Epidermal melanocyte (primary cell): Measurements from ENCODE around the gene NLRC3.
A peak's percentile ranks its signal among the peaks of the same experiment; 100 is the strongest.
"Not testable (repeated sequence)": the region's sequence is repeated elsewhere in the genome, so short reads cannot be mapped to it uniquely, and the experiment has no call there.

Experiments
- DNase-seq: peaks from one replicate; pipeline ENCODE4 v3.0.0; 2011; ENCODE audit warnings: low spot score; ENCODE audit not compliant: insufficient read length

NLRC3 gene

DNA sequence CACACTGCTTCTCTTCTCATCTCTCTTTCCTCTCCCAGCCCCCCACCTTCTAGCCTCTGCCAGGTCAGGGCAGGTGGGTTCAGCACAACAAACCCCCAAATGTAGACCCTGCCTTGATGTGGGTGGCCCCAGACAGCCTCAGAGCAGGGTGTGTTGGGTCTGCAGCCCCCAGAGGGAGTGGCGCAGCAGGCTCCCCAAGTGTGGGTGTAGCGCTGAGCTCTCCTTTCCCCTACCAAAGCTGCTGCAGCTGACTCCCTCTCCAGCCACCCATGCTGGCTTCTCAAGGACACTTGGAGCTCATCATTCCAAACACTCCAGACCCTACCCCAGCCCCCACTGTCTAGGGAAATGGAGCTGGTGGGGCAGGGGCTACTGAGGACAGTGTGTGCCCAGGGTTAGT, 27.3 kb downstream of the NLRC3 start:
- no peak for DNase-seq

DNA sequence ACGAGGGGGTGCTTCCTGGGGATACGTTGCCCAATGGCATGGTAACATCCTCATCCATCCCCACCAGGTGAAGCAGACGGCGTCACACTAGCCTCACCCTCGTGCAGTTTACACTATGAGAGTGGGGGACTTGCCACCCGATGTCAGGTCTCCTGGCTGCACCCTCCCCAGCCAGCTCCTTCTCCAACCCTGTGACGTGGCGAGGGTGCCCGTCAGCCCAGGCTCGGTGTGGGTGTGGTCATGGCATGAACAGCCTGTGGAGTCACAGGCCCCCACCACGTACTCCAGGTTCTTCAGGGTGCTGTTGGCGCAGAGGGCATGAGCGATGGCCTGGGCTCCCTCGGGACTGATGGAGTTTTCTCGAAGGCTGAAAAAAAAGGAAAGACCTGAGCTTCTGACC, 28.3 kb downstream of the NLRC3 start:
- DNase-seq = no peak

DNA sequence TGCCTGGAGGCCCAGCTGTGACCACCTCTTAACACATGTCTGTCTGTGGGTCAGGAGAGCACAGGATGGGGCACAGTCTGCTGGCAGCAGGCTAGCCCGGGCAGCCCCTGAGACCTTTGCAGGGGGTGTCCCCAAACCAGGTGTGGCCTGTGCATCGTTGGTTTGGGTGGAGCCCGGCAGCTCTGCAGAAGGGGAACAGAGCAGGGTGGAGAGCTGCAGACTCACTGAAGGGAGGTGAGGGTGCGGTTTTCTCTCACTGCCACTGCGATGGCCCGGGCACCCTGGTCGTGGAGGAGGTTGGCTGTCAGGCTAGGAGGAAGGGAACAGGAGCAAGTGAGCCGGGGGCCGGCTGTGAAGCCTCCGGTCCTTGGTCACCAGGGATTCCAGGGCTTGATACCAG, 28.8 kb downstream of the NLRC3 start:
- DNase-seq = no peak

DNA sequence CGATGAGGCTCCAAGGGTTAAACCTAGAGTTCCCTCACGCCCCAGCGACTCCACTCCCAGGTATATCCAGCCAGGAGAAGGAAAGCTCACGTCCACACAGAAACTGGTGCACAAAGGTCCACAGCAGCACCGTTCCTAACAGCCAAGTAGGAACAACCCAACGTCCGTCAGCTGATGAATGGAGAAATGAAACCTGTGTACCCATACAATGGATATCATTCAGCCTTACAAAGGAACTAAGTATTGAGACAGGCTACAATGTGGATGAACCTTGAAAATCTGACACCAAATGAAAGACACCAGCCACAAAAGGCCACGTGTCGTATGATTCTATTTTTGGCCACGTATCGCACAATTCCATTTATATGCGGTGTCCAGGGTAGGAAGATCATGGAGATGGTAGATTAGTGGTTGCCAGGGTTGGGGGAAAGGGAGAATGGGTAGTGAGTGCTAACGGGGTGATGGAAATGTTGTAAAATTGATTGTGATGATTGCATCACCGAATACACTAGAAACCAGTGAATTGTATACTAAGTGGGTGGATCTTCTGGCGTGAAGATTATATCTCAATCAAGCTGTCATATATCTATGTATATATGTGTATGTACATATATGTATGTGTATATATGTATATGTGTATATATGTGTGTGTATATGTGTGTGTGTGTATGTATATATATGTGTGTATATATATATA, 30.1 kb downstream of the NLRC3 start:
- DNase-seq = no peak

DNA sequence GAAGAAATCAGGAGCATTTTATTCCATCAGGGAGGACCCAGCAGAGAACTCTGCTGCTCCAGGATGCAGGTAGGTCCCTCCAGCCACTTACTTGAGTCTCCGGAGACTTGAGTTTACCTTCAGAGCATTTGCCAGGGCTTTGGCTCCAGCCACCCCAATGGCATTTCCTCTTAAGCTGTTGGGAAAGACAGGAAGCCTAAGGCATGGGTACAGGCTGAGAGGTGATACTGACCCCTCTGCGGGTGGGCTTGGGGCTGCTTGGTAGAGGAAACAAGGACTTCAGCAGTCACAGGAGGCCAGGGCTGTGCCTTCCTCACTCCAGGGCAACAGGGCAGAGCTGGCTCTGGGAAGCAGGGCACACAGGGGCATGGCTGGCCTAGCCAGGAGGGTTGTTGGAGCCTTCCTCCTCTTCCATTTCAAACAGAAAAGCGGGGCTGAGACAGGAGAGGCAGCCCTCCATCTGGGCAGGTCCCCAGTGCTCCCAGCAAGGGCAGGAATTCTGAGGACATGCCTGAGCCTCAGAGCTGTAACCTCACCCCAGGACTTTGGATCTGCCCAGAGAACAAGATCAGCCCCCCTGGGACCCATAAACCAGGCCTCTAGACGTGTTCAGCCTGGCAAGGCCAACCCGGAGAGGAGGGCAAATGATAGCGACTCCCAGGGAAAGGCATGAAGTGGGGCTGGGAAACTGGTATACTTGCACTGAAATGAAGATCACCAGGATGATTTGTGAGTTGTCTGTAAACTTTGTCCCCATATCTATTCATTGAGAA, 34.4 kb downstream of the NLRC3 start:
- no peak for DNase-seq

DNA sequence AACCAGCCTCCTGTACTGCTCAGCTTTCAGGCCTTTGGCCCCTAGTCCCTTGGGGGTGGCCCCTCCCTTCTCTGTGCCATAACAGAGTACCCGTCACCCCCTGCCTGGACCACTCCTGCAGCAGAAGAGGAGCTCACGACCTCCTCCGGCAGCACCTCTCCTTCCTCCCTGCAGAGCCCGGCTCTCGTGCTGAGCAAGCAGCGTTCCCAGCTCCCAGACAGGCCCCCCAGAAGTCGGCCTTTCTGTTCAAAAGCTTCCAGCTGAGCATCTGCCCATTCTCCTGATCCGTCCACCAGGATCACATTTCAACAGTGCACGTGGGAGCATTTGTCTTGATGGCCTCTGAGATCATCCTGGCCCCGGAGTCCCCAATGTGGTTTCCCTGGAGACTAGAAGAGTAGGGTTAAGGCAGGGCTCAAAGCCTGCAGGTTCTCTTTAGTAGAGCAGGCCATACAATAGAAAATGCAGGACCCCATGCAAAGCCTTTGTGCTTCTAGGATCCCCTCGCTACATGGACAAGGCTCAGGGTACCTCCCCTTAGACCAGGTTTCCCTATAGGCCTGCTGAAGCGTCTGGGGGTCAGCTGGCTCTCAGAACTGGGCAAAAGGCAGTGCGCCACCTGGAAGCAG, 35.6 kb downstream of the NLRC3 start:
- no peak for DNase-seq

DNA sequence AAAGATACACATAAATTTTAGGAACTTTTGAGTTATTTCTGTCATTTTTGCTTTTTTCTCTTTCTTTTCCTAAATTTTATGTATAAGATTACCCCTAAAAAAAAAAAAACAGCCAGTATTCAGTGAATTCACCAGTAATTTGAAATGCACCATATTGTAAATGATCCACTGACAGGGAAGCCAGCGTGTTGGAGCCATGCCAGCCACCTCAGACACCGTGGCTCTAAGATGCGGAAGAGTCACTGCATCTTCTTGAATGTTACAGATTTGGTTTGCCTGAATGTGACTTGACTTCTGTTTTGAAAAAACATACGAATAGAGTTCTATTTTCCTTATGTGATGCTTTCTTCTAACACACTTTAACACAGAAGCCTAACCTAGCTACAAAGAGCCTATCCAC, 39.0 kb downstream of the NLRC3 start:
- no peak for DNase-seq

DNA sequence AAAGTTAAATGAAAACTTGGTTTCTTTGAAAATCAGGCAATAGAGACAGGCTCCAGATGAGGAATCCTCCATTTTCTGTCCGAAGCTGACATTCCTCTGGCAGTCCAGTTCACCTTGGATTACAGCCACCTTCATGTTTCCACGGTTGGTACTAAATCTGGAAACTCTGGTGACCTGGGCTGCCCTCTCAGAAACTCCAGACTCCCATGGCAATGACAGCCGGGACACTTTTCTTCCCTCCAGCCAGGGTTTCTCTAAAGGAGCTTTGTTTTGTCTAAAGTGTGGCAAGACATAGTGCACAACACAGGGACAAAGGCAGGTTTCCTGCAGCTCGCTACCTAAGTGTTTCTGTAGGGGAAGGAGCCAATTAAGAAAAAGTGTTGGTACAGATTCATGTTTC, 40.4 kb downstream of the NLRC3 start:
- DNase-seq = no peak

DNA sequence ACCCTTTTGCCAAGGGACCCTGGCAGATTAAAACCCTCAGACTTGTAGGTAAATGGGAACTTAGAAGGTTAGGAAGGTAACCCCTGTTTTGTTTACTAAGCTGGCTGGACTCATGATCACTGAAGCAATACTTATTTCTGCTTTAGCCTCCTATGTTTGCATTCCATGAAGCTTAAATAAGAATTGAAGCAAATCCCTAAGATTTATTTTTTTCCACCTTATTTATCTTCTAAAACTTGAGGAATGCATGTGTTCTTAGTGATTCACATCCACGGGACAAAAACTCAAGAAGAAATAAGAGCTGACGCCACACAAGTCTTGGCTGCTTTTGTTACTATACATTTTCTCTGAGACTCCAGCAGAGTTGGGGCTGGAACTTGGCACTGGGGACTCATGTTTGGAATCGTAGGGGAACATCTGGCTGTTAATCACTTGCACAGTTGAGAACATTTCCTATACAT, 40.9 kb downstream of the NLRC3 start:
- no peak for DNase-seq

DNA sequence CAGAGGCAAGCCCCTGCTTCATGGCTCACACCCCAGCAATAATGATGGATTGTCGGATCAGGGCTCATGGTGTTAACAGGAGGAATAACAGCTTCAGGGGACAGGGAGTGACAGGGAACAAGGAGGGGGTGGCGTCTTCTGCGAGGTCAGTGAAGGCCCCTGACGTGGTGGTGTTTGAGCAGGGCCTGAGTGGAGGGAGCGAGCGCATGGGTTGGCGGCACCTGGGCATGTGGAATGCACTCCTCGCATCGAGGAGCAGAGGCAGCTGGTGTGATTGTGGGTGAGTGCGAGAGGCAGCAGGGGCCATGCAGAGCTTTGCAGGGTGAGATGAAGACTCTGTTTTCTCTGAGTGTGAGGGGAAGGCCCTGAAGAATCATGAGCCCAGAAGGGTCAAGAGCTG, 43.1 kb downstream of the NLRC3 start:
- no peak for DNase-seq

DNA sequence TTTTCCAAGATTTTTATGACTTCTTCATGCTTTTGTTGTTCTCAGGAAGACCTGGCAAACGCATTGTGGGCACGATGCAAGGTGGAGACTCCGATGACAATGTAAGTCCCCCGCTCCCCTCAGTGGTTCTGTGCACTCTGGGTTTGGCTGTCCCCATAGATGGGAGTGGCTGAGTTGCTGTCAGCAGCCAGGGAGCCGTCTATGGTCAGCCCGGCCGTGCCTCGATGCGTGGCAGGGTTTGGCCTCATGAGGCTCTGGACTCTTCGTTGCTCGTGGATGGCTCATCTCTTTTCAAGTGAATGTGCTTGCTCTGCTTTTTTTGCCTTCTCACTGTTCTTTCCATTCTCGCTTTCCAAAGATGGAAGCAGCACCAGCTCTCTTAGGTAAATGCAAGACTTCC, 44.5 kb downstream of the NLRC3 start:
- DNase-seq = no peak

DNA sequence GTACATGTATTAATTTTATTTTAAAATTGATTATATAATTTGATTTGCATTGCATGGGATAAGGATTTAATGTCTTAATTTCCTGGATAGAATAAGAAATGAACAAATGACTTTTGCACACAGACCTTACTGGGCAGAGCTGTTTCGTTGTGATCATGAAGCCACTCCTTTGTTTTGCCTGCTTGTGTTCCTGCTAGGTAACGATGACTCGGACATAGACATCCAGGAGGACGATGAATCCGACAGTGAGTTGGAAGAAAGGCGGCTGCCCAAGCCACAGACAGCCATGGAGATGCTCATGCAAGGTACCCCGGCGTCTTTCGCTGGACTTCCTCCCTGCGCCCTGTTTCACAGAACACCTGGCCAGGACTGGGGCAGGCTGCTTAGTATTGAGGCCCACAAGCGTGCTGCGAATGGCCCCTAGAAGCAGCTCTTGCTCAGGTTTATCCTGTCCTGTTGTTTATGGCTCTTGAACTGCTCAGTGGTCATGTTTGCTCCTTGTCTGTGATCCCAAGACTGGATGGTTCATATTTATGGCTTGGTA, 46.8 kb downstream of the NLRC3 start:
- no peak for DNase-seq

DNA sequence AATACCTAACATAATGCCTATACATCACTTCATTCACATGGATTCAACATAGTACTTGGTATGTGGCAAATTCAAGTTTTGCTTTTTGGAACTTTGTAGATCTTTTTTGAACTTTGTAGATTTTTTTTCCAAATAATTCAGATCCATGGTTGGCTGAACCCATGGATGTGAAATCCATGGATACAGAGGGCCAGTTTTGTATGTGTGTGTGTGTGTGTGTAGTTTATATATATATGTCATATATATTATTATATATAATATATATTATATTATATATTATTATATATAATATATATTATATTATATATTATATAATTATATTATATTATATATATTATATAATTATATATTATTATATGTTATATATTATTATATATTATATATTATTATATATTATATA, 48.0 kb downstream of the NLRC3 start:
- DNase-seq = no peak

DNA sequence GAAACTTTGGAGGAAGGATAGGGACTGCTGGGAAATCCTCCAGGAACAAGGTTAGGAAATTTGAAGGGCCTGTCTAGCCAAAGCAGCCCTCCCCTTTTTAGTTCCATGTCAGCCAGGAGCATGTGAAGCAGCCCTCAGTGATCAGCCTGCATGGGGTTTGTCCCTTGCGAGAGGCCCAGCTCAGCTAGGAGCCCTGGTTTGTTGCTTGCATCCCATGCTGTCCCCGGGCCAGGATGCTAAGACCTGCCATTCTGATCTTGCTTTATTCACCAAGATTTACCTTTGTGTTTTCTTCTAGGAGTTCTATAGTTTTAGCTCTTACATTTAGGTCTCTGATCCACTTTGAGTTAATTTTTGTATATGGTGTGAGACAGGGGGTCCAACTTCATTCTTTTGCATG, 48.8 kb downstream of the NLRC3 start:
- no peak for DNase-seq

DNA sequence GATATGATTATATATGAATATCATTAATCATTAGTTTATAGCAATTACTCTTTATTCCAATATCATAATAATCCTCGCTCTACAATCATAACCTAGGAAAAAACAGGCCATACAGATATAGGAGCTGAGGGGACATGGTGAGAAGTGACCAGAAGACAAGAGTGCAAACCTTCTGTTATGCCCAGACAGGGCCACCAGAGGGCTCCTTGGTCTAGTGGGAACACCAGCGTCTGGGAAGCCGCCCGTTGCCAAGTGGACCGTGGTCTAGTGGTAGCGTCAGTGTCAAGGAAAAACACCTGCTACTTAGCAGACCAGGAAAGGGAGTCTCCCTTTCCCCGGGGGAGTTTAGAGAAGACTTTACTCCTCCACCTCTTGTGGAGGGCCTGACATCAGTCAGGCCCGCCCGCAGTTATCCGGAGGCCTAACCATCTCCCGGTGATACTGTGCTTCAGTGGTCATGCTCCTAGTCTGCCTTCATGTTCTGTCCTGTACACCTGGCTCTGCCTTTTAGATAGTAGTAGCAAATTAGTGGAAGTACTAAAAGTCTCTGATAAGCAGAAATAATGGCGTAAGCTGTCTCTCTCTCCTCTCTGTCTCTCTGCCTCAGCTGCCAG, 49.9 kb downstream of the NLRC3 start:
- DNase-seq = not testable (repeated sequence)

DNA sequence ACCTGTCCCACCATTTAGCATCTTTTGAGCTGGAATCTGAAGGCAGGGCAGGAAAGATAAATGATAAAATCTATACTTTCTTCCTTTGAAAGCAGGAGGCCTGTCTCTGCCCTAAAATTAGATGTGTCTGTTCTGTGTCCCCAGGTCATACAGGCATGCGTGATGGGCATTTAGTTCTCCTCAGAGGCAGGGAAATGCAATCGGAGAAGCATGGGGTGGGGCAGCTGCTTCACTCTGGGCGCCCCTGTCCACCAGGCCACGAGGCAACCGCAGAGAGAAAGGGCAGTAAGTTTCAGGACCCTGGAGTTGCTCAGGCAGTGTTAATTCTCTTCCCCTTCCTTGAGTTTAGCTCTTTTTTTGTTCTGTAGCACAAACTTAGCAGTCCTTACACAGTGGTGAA, 51.3 kb downstream of the NLRC3 start:
- no peak for DNase-seq

DNA sequence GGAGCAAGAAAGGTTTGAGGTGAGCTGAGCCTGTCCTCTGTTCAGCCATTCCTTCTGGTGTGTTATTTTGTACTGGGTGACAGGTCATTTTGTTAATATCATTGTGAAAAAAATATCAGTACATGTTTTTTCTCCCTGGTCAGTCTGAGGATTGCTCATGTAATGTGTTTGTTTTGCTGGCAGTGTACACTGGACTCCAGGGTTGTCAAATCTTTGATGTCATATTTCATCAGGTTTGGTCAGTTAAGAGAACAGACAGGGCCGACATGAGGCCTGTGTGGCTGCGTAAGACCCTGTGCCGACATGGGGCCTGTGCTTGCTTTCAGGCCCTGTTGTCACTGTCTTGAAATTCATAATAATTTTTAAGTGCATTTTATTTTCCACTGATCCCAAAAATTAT, 53.9 kb downstream of the NLRC3 start:
- no peak for DNase-seq

DNA sequence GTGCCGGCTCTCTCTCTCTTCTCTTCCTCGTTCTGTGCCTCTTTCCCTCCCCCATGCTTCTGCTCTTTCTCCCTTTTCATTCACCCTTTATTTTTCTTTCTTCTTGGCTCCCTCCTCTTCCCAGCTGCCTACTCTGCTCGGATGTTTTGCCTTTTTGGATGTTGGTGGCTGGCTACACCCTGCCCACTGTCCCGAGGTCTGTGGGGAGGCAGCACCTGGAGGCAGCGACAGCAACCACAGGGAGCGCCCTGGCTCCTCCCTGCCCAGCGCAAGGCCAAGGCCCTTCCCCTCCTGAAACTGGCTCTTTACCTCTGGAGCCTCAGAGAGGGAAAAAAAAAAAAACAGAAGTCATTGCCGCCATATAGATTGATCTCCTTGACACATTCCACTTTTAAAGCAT, 56.4 kb downstream of the NLRC3 start:
- DNase-seq = no peak

DNA sequence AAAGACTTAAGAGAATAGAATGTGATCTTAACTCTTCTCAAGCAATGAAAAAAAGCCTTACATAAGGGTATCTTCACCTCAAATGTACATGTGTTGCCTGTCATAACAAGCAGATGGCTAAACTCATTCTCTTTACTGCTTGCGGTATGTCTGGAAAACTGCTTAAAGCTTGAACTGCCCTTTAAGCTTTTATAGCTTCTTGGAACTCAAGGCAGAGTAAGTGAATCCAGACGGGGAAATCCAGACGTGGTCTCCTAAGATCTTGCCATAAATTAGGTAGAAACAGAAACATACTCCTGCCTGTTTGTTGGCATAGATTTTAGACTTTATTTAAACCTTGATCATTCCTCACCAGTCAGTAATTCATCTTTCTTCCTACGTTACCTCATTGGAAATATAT, 56.8 kb downstream of the NLRC3 start:
- peak; percentile 28 for DNase-seq

DNA sequence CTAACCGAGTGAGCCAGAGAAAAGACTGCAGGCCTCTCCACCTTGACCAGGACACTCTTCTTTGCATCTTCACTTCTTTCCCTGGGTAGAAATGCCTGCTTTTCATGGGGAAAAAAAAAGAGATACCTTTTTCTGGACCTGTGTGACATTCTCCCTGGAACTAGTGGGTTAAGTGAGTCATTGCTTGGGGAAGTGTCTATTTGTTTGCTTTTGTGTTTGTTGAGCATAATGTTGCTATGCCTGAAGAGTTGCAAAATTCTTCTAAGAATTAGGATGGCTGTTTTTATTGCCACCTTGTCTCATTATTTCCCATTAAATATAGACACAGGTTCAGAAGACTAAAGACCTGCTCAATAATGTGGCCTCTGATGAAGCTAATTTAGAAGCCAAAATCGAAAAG, 57.6 kb downstream of the NLRC3 start:
- DNase-seq = no peak

DNA sequence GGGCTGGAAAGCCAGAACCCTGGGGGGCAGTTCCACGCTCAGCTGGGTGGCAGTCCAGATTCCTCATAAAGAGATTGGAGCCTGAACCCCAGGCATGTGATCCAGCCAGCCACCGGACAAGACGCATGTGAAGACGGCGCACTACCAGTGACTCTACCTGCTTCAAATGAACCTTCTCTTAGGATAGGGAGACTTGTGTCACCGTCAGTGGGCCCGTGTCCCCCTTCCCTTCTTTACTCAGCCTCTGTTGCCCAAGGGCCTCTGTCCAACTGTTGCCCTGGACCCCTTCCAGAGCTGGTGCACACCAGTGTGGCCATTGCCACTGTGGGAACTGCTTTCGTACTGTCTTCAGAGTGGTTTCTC, 58.2 kb downstream of the NLRC3 start:
- no peak for DNase-seq
